ENCODE results near the gene PRODH2. TPM values are rescaled to one million over a fixed set of nuclear protein-coding genes. Genes with fewer than 3 reads are reported as not detected.

Gene PRODH2
- total and polyA plus RNA-seq, 4 donors, result 56.4 to 156 (median 114) TPM

DNA sequence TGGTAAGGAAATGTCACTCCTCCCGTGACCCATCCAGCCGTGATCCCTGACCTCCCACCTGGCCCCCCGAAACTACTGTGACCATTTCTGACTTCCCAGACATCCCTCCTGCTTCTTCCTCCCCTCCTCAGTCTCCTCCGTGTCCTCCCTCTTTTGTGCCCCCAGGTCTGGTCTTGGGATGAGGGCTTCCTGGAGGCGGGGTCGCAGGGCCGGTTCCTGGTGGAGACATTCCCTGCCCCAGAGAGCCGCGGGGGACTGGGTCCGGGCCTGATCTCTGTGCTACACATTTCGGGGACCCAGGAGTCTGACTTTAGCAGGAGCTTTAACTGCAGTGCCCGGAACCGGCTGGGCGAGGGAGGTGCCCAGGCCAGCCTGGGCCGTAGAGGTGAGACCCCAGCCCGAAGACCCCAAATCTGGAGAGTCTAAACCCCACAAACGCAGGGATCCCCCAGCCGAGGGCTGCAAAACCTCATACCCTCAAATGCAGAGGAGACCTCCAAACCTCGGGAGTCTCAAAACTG, 49.1 kb upstream of the PRODH2 start:
- H3K4me3 ChIP-seq (ENCODE audit: low read depth in 1 of 3, low read length in 3 of 3), result no peak overlapping the region
- H3K27me3 ChIP-seq (ENCODE audit: control insufficient read depth in 4 of 4, insufficient read depth in 4 of 4, low read length in 3 of 4), result peaks cover 0 to 4% (median 0%) of the 10 kb centered on the region in 4 donors
- H3K36me3 ChIP-seq (ENCODE audit: control insufficient read depth in 4 of 4, insufficient read depth in 3 of 4, low read depth in 1 of 4, low read length in 3 of 4), result no peaks in the 10 kb centered on the region
- H3K4me1 ChIP-seq (ENCODE audit: control insufficient read depth in 4 of 4, insufficient read depth in 4 of 4, low read length in 3 of 4), result peaks cover 0 to 6% (median 3%) of the 10 kb centered on the region in 4 donors
- no peak overlapping the region for H3K27ac ChIP-seq (ENCODE audit: low read depth in 1 of 2, low read length in 2 of 2)
- no peaks in the 10 kb centered on the region for H3K9me3 ChIP-seq (ENCODE audit: control insufficient read depth in 4 of 4, low read length in 3 of 4)
- H3K9ac ChIP-seq (ENCODE audit: low read depth in 1 of 2, low read length in 2 of 2), result no peak overlapping the region
- TF ChIP-seq FOXA1 (IDR thresholded peaks at IDR 0.05) (no peak), FOXA2 (IDR thresholded peaks at IDR 0.05) (no peak), RAD21 (IDR thresholded peaks at IDR 0.05) (no peak), NR2F2 (IDR thresholded peaks at IDR 0.05) (no peak), RXRA (IDR thresholded peaks at IDR 0.05) (no peak), YY1 (IDR thresholded peaks at IDR 0.05) (no peak), GABPA (IDR thresholded peaks at IDR 0.05 in 1 of 2, conservative IDR thresholded peaks at IDR 0.05 in 1 of 2) (no peak), TAF1 (conservative IDR thresholded peaks at IDR 0.05) (no peak)
- TF ChIP-seq, protein P1, sequence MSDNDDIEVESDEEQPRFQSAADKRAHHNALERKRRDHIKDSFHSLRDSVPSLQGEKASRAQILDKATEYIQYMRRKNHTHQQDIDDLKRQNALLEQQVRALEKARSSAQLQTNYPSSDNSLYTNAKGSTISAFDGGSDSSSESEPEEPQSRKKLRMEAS (IDR thresholded peaks at IDR 0.05), result no peak
- TF ChIP-seq, protein P2, sequence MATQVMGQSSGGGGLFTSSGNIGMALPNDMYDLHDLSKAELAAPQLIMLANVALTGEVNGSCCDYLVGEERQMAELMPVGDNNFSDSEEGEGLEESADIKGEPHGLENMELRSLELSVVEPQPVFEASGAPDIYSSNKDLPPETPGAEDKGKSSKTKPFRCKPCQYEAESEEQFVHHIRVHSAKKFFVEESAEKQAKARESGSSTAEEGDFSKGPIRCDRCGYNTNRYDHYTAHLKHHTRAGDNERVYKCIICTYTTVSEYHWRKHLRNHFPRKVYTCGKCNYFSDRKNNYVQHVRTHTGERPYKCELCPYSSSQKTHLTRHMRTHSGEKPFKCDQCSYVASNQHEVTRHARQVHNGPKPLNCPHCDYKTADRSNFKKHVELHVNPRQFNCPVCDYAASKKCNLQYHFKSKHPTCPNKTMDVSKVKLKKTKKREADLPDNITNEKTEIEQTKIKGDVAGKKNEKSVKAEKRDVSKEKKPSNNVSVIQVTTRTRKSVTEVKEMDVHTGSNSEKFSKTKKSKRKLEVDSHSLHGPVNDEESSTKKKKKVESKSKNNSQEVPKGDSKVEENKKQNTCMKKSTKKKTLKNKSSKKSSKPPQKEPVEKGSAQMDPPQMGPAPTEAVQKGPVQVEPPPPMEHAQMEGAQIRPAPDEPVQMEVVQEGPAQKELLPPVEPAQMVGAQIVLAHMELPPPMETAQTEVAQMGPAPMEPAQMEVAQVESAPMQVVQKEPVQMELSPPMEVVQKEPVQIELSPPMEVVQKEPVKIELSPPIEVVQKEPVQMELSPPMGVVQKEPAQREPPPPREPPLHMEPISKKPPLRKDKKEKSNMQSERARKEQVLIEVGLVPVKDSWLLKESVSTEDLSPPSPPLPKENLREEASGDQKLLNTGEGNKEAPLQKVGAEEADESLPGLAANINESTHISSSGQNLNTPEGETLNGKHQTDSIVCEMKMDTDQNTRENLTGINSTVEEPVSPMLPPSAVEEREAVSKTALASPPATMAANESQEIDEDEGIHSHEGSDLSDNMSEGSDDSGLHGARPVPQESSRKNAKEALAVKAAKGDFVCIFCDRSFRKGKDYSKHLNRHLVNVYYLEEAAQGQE (IDR thresholded peaks at IDR 0.05), result no peak
- TF ChIP-seq, protein P3, sequence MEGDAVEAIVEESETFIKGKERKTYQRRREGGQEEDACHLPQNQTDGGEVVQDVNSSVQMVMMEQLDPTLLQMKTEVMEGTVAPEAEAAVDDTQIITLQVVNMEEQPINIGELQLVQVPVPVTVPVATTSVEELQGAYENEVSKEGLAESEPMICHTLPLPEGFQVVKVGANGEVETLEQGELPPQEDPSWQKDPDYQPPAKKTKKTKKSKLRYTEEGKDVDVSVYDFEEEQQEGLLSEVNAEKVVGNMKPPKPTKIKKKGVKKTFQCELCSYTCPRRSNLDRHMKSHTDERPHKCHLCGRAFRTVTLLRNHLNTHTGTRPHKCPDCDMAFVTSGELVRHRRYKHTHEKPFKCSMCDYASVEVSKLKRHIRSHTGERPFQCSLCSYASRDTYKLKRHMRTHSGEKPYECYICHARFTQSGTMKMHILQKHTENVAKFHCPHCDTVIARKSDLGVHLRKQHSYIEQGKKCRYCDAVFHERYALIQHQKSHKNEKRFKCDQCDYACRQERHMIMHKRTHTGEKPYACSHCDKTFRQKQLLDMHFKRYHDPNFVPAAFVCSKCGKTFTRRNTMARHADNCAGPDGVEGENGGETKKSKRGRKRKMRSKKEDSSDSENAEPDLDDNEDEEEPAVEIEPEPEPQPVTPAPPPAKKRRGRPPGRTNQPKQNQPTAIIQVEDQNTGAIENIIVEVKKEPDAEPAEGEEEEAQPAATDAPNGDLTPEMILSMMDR (IDR thresholded peaks at IDR 0.05; ENCODE audit: low read depth, low read length, missing input control), result no peak
- TF ChIP-seq, protein P4, sequence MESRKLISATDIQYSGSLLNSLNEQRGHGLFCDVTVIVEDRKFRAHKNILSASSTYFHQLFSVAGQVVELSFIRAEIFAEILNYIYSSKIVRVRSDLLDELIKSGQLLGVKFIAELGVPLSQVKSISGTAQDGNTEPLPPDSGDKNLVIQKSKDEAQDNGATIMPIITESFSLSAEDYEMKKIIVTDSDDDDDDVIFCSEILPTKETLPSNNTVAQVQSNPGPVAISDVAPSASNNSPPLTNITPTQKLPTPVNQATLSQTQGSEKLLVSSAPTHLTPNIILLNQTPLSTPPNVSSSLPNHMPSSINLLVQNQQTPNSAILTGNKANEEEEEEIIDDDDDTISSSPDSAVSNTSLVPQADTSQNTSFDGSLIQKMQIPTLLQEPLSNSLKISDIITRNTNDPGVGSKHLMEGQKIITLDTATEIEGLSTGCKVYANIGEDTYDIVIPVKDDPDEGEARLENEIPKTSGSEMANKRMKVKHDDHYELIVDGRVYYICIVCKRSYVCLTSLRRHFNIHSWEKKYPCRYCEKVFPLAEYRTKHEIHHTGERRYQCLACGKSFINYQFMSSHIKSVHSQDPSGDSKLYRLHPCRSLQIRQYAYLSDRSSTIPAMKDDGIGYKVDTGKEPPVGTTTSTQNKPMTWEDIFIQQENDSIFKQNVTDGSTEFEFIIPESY (IDR thresholded peaks at IDR 0.05), result no peak
- TF ChIP-seq, protein P5, sequence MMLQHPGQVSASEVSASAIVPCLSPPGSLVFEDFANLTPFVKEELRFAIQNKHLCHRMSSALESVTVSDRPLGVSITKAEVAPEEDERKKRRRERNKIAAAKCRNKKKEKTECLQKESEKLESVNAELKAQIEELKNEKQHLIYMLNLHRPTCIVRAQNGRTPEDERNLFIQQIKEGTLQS (IDR thresholded peaks at IDR 0.05), result no peak
- WGBS, result 55% methylated on average over 19 of the region's 19 CpGs
- no peak for DNase-seq (ENCODE audit: low spot score)
